OCI-LY7 (cell line): Measurements from ENCODE around the gene C1orf105. TPM values are rescaled to one million over a fixed set of nuclear protein-coding genes. Genes with fewer than 3 reads are reported as not detected.

Experiments
- BruUV-seq: library from RNA; stranded (reverse); fragments of 400-500 nt; replicated peaks from 2 replicates; lab custom pipeline; 2021; lab: Mats Ljungman, UMichigan
- CTCF ChIA-PET: fragments of 300-600 bp; sonication (Branson Sonifier 250); formaldehyde crosslinking; loops from one replicate; lab custom pipeline; 2022; ENCODE audit warnings: antibody characterized with exemption; ENCODE audit not compliant: unreplicated experiment; lab: Charles Lee
- POLR2A ChIA-PET: fragments of 300-600 bp; sonication (Branson Sonifier 250); formaldehyde crosslinking; loops from one replicate; lab custom pipeline; 2022; ENCODE audit warnings: antibody characterized with exemption; lab: Charles Lee
- DNase-seq: peaks from one replicate; pipeline ENCODE4 v3.0.0-alpha.2; 2015; ENCODE audit warnings: low spot score
- H2AFZ ChIP-seq: fragments of 200-600 bp; sonication (generic), shearing (Covaris generic); 2 replicates; pipeline ENCODE4 v1.6.1; 2014; ENCODE audit warnings: mild to moderate bottlenecking, antibody characterized with exemption, low read length, moderate library complexity
- H3K27ac ChIP-seq: fragments of 200-600 bp; sonication (generic); 2 replicates; pipeline ENCODE4 v1.5.1; 2014; ENCODE audit warnings: mixed run types, low read depth, mild to moderate bottlenecking, moderate library complexity, low read length, inconsistent platforms; ENCODE audit not compliant: poor library complexity, severe bottlenecking
- H3K36me3 ChIP-seq: fragments of 200-600 bp; sonication (generic); 2 replicates; pipeline ENCODE4 v1.6.1; 2014; ENCODE audit warnings: mild to moderate bottlenecking, antibody characterized with exemption, low read length, moderate library complexity, mixed read lengths; ENCODE audit not compliant: insufficient read depth
- H3K4me1 ChIP-seq: fragments of 200-600 bp; sonication (generic); 2 replicates; pipeline ENCODE4 v1.5.1; 2014; ENCODE audit warnings: mild to moderate bottlenecking, low read length; ENCODE audit not compliant: insufficient read depth, poor library complexity, severe bottlenecking
- H3K4me2 ChIP-seq: fragments of 200-600 bp; sonication (generic); 2 replicates; pipeline ENCODE4 v1.6.1; 2014; ENCODE audit warnings: mild to moderate bottlenecking, low read length
- H3K4me3 ChIP-seq: fragments of 200-600 bp; sonication (generic); 2 replicates; pipeline ENCODE4 v1.5.1; 2014; ENCODE audit warnings: mild to moderate bottlenecking, low read depth, low read length; ENCODE audit not compliant: poor library complexity, severe bottlenecking
- H3K79me2 ChIP-seq: fragments of 200-600 bp; sonication (generic); 2 replicates; pipeline ENCODE4 v1.6.1; 2016; ENCODE audit warnings: low read depth, mild to moderate bottlenecking, low read length, moderate library complexity, mixed read lengths; ENCODE audit not compliant: insufficient read depth
- H3K9me2 ChIP-seq: fragments of 200-600 bp; sonication (generic); 2 replicates; pipeline ENCODE4 v1.6.1; 2016; ENCODE audit warnings: mild to moderate bottlenecking, low read length, mixed read lengths; ENCODE audit not compliant: insufficient read depth
- H3K9me3 ChIP-seq: fragments of 200-600 bp; sonication (generic); 2 replicates; pipeline ENCODE4 v1.6.1; 2014; ENCODE audit warnings: mild to moderate bottlenecking, mixed run types, low read length, mixed read lengths
- H4K20me1 ChIP-seq: fragments of 200-600 bp; sonication (generic); 2 replicates; pipeline ENCODE4 v1.6.1; 2014; ENCODE audit warnings: mild to moderate bottlenecking, antibody characterized with exemption, low read length, moderate library complexity, mixed read lengths; ENCODE audit not compliant: insufficient read depth
- EZH2phosphoT487 ChIP-seq: fragments of 200-600 bp; sonication (generic); IDR thresholded peaks from 2 replicates; pipeline ENCODE4 v1.6.1; 2018; ENCODE audit warnings: low read depth, borderline replicate concordance, mild to moderate bottlenecking, mixed run types, antibody characterized with exemption, low read length, moderate library complexity, mixed read lengths
- intact Hi-C: fragments of 100-400 bp; cut with micrococcal nuclease; formaldehyde crosslinking; loops from one replicate; pipeline ENCODE4 v1.10.0; 2022; ENCODE audit not compliant: unreplicated experiment
- total RNA-seq, 2 experiments: library from RNA; depleted of rRNA in 1 of 2; stranded (reverse); fragments of >200 nt in 1 of 2; shearing (Covaris generic) in 1 of 2; gene quantifications; 2 replicates each; pipeline ENCODE4 v1.2.3, GENCODE V29; 2014 to 2022
- TF ChIP-seq, protein P1 (sequence below): fragments of 200-600 bp; sonication (generic); conservative IDR thresholded peaks from 2 replicates; pipeline ENCODE4 v1.5.1; 2014; ENCODE audit warnings: mild to moderate bottlenecking, antibody characterized with exemption, low read length, moderate library complexity, mixed read lengths

Gene C1orf105
- total RNA-seq, 2 experiments from 2014 or later, result not detected

DNA sequence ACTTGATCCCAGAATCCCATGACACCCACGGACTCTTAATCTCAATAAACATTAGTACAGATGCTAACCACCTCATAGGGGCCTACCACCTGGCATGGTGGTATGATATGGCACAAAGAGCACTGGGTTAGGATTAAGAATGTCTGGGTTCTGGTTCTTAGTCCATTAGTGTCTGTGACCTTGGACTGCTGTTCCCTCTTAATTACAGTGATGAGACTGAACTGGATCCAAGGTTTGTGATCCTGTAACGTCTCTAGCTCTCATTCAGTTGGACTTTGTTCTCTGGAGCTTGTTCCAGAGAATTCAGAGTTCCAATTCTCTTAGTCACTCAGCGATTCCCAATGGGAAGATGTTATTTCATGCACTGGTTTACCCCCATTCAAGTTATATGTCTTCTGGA, 47.0 kb downstream of the C1orf105 start:
- CTCF ChIA-PET, result no interaction called here
- BruUV-seq, result no TSS peak

DNA sequence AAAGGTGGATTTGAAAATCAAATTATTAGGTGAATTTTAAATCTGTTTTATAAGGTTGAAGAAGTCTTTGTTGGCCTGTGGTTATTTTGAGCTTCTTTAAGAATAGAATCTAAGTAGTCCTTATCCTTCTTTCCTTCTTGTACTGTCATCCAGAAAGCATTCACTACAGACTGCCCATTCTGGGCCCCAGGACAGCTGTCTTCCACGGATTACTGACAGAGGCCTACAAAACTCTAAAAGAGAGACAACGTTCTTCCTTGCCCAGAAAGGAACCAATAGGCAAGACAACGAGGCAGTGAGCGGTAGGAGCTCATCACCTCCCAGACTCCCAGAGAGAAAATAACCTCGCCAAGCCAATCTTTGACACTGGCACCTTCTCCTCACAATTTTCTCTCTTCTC, 47.8 kb downstream of the C1orf105 start:
- ChIA-PET POLR2A (interaction anchor here (0.7 to 1.7 kb wide), 2 partner anchors 23 to 295 kb away, joined by 3 to 4 read pairs; no protein-coding TSS in a partner anchor), CTCF (no interaction called here)
- H3K9me2 ChIP-seq, result no peaks in the 10 kb centered on the region
- H3K4me2 ChIP-seq, result no peak overlapping the region
- no peak overlapping the region for H2AFZ ChIP-seq
- DNase-seq, result no peak
- no peaks in the 10 kb centered on the region for H3K36me3 ChIP-seq
- intact Hi-C loops, result no loop called here
- no peak overlapping the region for H3K4me3 ChIP-seq
- H3K79me2 ChIP-seq, result no peaks in the 10 kb centered on the region
- no peak for TF ChIP-seq EZH2phosphoT487
- TF ChIP-seq, protein P1, sequence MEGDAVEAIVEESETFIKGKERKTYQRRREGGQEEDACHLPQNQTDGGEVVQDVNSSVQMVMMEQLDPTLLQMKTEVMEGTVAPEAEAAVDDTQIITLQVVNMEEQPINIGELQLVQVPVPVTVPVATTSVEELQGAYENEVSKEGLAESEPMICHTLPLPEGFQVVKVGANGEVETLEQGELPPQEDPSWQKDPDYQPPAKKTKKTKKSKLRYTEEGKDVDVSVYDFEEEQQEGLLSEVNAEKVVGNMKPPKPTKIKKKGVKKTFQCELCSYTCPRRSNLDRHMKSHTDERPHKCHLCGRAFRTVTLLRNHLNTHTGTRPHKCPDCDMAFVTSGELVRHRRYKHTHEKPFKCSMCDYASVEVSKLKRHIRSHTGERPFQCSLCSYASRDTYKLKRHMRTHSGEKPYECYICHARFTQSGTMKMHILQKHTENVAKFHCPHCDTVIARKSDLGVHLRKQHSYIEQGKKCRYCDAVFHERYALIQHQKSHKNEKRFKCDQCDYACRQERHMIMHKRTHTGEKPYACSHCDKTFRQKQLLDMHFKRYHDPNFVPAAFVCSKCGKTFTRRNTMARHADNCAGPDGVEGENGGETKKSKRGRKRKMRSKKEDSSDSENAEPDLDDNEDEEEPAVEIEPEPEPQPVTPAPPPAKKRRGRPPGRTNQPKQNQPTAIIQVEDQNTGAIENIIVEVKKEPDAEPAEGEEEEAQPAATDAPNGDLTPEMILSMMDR, result no peak
- H4K20me1 ChIP-seq, result no peaks in the 10 kb centered on the region
- H3K9me3 ChIP-seq, result no peaks in the 10 kb centered on the region
- H3K4me1 ChIP-seq, result no peaks in the 10 kb centered on the region
- no peak overlapping the region for H3K27ac ChIP-seq
- no TSS peak for BruUV-seq

More for the DNA sequence above, 47.0 kb downstream of the C1orf105 start:
- intact Hi-C loops, result no loop called here
- Histone ChIP-seq H3K27ac (no peak overlapping the region), H2AFZ (no peak overlapping the region), H3K79me2 (no peaks in the 10 kb centered on the region), H3K9me2 (no peaks in the 10 kb centered on the region), H4K20me1 (no peaks in the 10 kb centered on the region), H3K9me3 (no peaks in the 10 kb centered on the region), H3K4me3 (no peak overlapping the region), H3K4me2 (no peak overlapping the region), H3K4me1 (no peaks in the 10 kb centered on the region), H3K36me3 (no peaks in the 10 kb centered on the region)
- no peak for DNase-seq
- TF ChIP-seq EZH2phosphoT487, result no peak
- TF ChIP-seq, protein P1, result no peak
- POLR2A ChIA-PET, result no interaction called here

DNA sequence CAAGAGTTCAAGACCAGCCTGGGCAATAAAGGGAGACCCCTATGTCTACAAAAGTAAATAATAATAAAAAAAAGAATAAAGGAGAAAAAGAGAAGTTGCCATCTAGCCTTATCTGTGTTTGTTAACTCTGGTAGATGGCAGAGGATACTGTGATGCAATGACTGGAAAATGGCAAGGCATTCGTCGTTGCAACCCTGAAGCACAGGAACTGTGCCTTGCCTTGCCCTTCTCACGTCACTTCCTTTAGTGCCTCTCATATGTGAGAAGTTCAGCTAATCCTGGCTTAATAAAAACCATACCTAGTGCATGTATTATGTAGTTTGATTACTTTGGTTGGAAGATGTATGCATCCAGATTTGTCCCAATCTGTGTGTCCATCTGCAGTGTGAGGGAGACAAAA, 49.2 kb downstream of the C1orf105 start:
- Histone ChIP-seq H3K27ac (no peak overlapping the region), H3K4me3 (no peak overlapping the region), H3K9me3 (no peaks in the 10 kb centered on the region), H3K36me3 (no peaks in the 10 kb centered on the region), H3K4me2 (no peak overlapping the region), H2AFZ (no peak overlapping the region), H4K20me1 (no peaks in the 10 kb centered on the region), H3K79me2 (no peaks in the 10 kb centered on the region), H3K9me2 (no peaks in the 10 kb centered on the region), H3K4me1 (no peaks in the 10 kb centered on the region)
- TF ChIP-seq, protein P1, result no peak
- no peak for TF ChIP-seq EZH2phosphoT487
- no TSS peak for BruUV-seq
- ChIA-PET POLR2A (interaction anchor here (0.6 to 1.7 kb wide), 3 partner anchors 21 to 1398 kb away, joined by 3 to 5 read pairs (median 3); no protein-coding TSS in a partner anchor), CTCF (no interaction called here)
- no peak for DNase-seq
- intact Hi-C loops, result no loop called here
